HepG2 (cell line): ENCODE measurements around the gene RAB6A. TPM values are rescaled to one million over a fixed set of nuclear protein-coding genes. Genes with fewer than 3 reads are reported as not detected.

Experiments
- ELF4 ChIP-seq: sonication (generic); formaldehyde crosslinking; IDR thresholded peaks from 2 replicates; pipeline ENCODE4 v1.5.0; 2020; ENCODE audit warnings: missing genetic modification reagents, mild to moderate bottlenecking, moderate library complexity, borderline replicate concordance
- FOXP1 ChIP-seq, 2 experiments: fragments of 450-650 bp in 1 of 2; IDR thresholded peaks; 2 replicates each; pipeline ENCODE4 v1.6.1; 2017 to 2018; ENCODE audit warnings: antibody characterized with exemption in 1 of 2
- GABPA ChIP-seq, 2 experiments: IDR thresholded peaks; 2 replicates each; pipeline ENCODE4 v1.6.1; 2011 to 2016; ENCODE audit warnings: low read depth in 2 of 2, low read length in 1 of 2, missing biosample characterization in 1 of 2, missing genetic modification characterization in 1 of 2
- HIVEP1 ChIP-seq: sonication (generic); formaldehyde crosslinking; IDR thresholded peaks from 2 replicates; pipeline ENCODE4 v1.4.0; 2020; ENCODE audit warnings: mild to moderate bottlenecking, missing genetic modification reagents
- MED13 ChIP-seq: sonication (generic); formaldehyde crosslinking; IDR thresholded peaks from 2 replicates; pipeline ENCODE4 v1.5.0; 2020; ENCODE audit warnings: missing genetic modification reagents
- NCOA1 ChIP-seq: sonication (generic); formaldehyde crosslinking; IDR thresholded peaks from 2 replicates; pipeline ENCODE4 v1.9.0; 2021; ENCODE audit warnings: missing genetic modification reagents
- NR2F1 ChIP-seq, 2 experiments: fragments of 450-650 bp in 1 of 2; formaldehyde crosslinking in 1 of 2; IDR thresholded peaks; 2 replicates each; pipeline versions ENCODE4 v1.5.0 to v1.6.1; 2016 to 2020; ENCODE audit warnings: mild to moderate bottlenecking in 1 of 2, missing compliant biosample characterization in 1 of 2, missing genetic modification reagents in 1 of 2, moderate library complexity in 1 of 2
- RFX3 ChIP-seq: IDR thresholded peaks from 2 replicates; pipeline ENCODE4 v1.6.1; 2016; ENCODE audit warnings: missing biosample characterization, missing genetic modification reagents
- RFXANK ChIP-seq: IDR thresholded peaks from 2 replicates; pipeline ENCODE4 v1.6.1; 2016
- STAG1 ChIP-seq: sonication (generic); formaldehyde crosslinking; IDR thresholded peaks from 2 replicates; pipeline ENCODE4 v1.4.0; 2020; ENCODE audit warnings: missing genetic modification reagents
- ZFP41 ChIP-seq: sonication (generic); formaldehyde crosslinking; IDR thresholded peaks from 2 replicates; pipeline ENCODE4 v1.4.0; 2020; ENCODE audit warnings: mild to moderate bottlenecking, missing genetic modification reagents, borderline replicate concordance
- ZNF282 ChIP-seq: fragments of 450-650 bp; IDR thresholded peaks from 2 replicates; pipeline ENCODE4 v1.6.1; 2018; ENCODE audit not compliant: partially characterized antibody
- ZNF547 ChIP-seq: sonication (generic); formaldehyde crosslinking; IDR thresholded peaks from 2 replicates; pipeline ENCODE4 v1.5.1; 2020; ENCODE audit warnings: mild to moderate bottlenecking, missing genetic modification reagents
- ZNF556 ChIP-seq: sonication (generic); formaldehyde crosslinking; IDR thresholded peaks from 2 replicates; pipeline ENCODE4 v1.4.0; 2020; ENCODE audit warnings: mild to moderate bottlenecking, missing genetic modification reagents, borderline replicate concordance
- ZNF557 ChIP-seq: sonication (generic); formaldehyde crosslinking; IDR thresholded peaks from 2 replicates; pipeline ENCODE4 v1.4.0; 2020; ENCODE audit warnings: missing genetic modification reagents
- ZNF709 ChIP-seq: sonication (generic); formaldehyde crosslinking; IDR thresholded peaks from 2 replicates; pipeline ENCODE4 v1.5.0; 2020; ENCODE audit warnings: mild to moderate bottlenecking, missing genetic modification reagents
- ZNF768 ChIP-seq: sonication (generic); formaldehyde crosslinking; IDR thresholded peaks from 2 replicates; pipeline ENCODE4 v1.4.0; 2020; ENCODE audit warnings: missing genetic modification reagents
- polyA plus RNA-seq, 8 experiments: library from polyadenylated mRNA; depleted of rRNA in 3 of 8; stranded (reverse) in 7 of 8; unstranded in 1 of 8; fragments of >200 nt; fragmentation: Illumina TruSeq in 4 of 8; extraction: Trizol in 4 of 8; gene quantifications; 2 replicates each; pipeline versions ENCODE4 v1.2.1 to v1.2.3, GENCODE V29; 2011 to 2016; ENCODE audit warnings: low read depth in 4 of 8, missing spikeins in 1 of 8, mixed read lengths in 1 of 8; ENCODE audit not compliant: insufficient read depth in 1 of 8
- total RNA-seq, 5 experiments: library from RNA; depleted of rRNA; stranded (reverse); fragments of >200 nt; fragmentation: Illumina TruSeq; extraction: Trizol; gene quantifications; 2 replicates each; pipeline ENCODE4 v1.2.3, GENCODE V29; 2016; ENCODE audit warnings: low read depth in 1 of 5
- TF ChIP-seq, protein P1 (sequence below): sonication (generic); formaldehyde crosslinking; IDR thresholded peaks from 2 replicates; pipeline ENCODE4 v1.8.0; 2022; ENCODE audit warnings: low read depth, missing genetic modification reagents
- TF ChIP-seq, protein P2 (sequence below): sonication (generic); formaldehyde crosslinking; IDR thresholded peaks from 2 replicates; pipeline ENCODE4 v1.4.0; 2020; ENCODE audit warnings: missing genetic modification reagents
- TF ChIP-seq, protein P3 (sequence below): sonication (generic); formaldehyde crosslinking; IDR thresholded peaks from 2 replicates; pipeline ENCODE4 v1.5.0; 2020; ENCODE audit warnings: mild to moderate bottlenecking, missing genetic modification reagents
- TF ChIP-seq, protein P4 (sequence below): sonication (generic); formaldehyde crosslinking; IDR thresholded peaks from 2 replicates; pipeline ENCODE4 v1.8.0; 2022; ENCODE audit warnings: mild to moderate bottlenecking, missing genetic modification reagents
- TF ChIP-seq, protein P5 (sequence below): IDR thresholded peaks from 2 replicates; pipeline ENCODE4 v1.6.1; 2016; ENCODE audit warnings: missing compliant biosample characterization, missing genetic modification reagents, borderline replicate concordance

RAB6A gene
- total and polyA plus RNA-seq, 2 of the 13 experiments (the other 11 are each of a cell fraction or from before 2014, with no cell fraction given), result 74.3 to 121 TPM

GRCh38 chr11:73779084-73779902 lies 18.4 kb upstream of the RAB6A start (continued):
- TF ChIP-seq RFX3 (CRISPR knock-in tag) (peak; percentile 5; the same call in 1 of the 2 replicates), ZNF282 (no peak), ZNF709 (CRISPR knock-in tag) (no peak; the same call in none of the 2 replicates), GABPA (IDR thresholded peaks at IDR 0.05; ENCODE audit: low read depth, low read length) (peak; percentile 49), GABPA (CRISPR knock-in tag; IDR thresholded peaks at IDR 0.05; ENCODE audit: low read depth) (peak; percentile 85), NR2F1 (CRISPR knock-in tag; IDR thresholded peaks at IDR 0.05) (no peak), ZNF768 (CRISPR knock-in tag) (no peak), ZNF547 (CRISPR knock-in tag) (peak; percentile 46; the same call in 1 of the 2 replicates), HIVEP1 (CRISPR knock-in tag) (peak; percentile 71; the same call in 1 of the 2 replicates), STAG1 (no peak), ZFP41 (no peak), ZNF556 (CRISPR knock-in tag) (0 out of 2 replicates have a peak, but pooled peaks have one; percentile 26), FOXP1 (IDR thresholded peaks at IDR 0.05) (no peak), FOXP1 (CRISPR knock-in tag; IDR thresholded peaks at IDR 0.05) (peak; percentile 9; the same call in 1 of the 2 replicates), MED13 (CRISPR knock-in tag) (no peak), RFXANK (CRISPR knock-in tag) (0 out of 2 replicates have a peak, but pooled peaks have one; percentile 43), ELF4 (CRISPR knock-in tag) (peak; percentile 76), ZNF557 (no peak), NCOA1 (CRISPR knock-in tag) (no peak)
- TF ChIP-seq, protein P1, sequence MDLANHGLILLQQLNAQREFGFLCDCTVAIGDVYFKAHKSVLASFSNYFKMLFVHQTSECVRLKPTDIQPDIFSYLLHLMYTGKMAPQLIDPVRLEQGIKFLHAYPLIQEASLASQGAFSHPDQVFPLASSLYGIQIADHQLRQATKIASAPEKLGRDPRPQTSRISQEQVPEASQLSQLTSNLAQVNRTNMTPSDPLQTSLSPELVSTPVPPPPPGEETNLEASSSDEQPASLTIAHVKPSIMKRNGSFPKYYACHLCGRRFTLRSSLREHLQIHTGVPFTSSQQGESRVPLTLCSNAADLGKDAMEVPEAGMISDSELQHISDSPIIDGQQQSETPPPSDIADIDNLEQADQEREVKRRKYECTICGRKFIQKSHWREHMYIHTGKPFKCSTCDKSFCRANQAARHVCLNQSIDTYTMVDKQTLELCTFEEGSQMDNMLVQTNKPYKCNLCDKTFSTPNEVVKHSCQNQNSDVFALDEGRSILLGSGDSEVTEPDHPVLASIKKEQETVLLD (CRISPR knock-in tag), result no peak
- TF ChIP-seq, protein P2, sequence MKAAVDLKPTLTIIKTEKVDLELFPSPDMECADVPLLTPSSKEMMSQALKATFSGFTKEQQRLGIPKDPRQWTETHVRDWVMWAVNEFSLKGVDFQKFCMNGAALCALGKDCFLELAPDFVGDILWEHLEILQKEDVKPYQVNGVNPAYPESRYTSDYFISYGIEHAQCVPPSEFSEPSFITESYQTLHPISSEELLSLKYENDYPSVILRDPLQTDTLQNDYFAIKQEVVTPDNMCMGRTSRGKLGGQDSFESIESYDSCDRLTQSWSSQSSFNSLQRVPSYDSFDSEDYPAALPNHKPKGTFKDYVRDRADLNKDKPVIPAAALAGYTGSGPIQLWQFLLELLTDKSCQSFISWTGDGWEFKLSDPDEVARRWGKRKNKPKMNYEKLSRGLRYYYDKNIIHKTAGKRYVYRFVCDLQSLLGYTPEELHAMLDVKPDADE (CRISPR knock-in tag), result no peak
- TF ChIP-seq, protein P3, sequence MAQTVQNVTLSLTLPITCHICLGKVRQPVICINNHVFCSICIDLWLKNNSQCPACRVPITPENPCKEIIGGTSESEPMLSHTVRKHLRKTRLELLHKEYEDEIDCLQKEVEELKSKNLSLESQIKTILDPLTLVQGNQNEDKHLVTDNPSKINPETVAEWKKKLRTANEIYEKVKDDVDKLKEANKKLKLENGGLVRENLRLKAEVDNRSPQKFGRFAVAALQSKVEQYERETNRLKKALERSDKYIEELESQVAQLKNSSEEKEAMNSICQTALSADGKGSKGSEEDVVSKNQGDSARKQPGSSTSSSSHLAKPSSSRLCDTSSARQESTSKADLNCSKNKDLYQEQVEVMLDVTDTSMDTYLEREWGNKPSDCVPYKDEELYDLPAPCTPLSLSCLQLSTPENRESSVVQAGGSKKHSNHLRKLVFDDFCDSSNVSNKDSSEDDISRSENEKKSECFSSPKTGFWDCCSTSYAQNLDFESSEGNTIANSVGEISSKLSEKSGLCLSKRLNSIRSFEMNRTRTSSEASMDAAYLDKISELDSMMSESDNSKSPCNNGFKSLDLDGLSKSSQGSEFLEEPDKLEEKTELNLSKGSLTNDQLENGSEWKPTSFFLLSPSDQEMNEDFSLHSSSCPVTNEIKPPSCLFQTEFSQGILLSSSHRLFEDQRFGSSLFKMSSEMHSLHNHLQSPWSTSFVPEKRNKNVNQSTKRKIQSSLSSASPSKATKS (CRISPR knock-in tag), result no peak
- TF ChIP-seq, protein P4, sequence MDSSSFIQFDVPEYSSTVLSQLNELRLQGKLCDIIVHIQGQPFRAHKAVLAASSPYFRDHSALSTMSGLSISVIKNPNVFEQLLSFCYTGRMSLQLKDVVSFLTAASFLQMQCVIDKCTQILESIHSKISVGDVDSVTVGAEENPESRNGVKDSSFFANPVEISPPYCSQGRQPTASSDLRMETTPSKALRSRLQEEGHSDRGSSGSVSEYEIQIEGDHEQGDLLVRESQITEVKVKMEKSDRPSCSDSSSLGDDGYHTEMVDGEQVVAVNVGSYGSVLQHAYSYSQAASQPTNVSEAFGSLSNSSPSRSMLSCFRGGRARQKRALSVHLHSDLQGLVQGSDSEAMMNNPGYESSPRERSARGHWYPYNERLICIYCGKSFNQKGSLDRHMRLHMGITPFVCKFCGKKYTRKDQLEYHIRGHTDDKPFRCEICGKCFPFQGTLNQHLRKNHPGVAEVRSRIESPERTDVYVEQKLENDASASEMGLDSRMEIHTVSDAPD (CRISPR knock-in tag), result peak; percentile 82; the same call in 1 of the 2 replicates
- TF ChIP-seq, protein P5, sequence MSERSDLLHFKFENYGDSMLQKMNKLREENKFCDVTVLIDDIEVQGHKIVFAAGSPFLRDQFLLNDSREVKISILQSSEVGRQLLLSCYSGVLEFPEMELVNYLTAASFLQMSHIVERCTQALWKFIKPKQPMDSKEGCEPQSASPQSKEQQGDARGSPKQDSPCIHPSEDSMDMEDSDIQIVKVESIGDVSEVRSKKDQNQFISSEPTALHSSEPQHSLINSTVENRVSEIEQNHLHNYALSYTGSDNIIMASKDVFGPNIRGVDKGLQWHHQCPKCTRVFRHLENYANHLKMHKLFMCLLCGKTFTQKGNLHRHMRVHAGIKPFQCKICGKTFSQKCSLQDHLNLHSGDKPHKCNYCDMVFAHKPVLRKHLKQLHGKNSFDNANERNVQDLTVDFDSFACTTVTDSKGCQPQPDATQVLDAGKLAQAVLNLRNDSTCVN, result 0 out of 2 replicates have a peak, but pooled peaks have one; percentile 62
